ENCODE results near the gene BEAN1. TPM values are rescaled to one million over a fixed set of nuclear protein-coding genes. Genes with fewer than 3 reads are reported as not detected.

Gene BEAN1
- total RNA-seq, 1 experiment from 2014 or later, result 0.61 TPM

GRCh38 chr16:66379571-66379941 is 47.5 kb upstream of the BEAN1 start:
- Histone ChIP-seq H3K27ac (ENCODE audit: low read depth, low read length) (no peak overlapping the region), H3K4me2 (ENCODE audit: low read length) (no peak overlapping the region), H3K4me3 (replicated peaks in 1 of 2; ENCODE audit: low read depth in 1 of 2, low read length in 2 of 2) (no peak overlapping the region), H3K9ac (ENCODE audit: low read length) (no peak overlapping the region), H3K4me1 (ENCODE audit: control insufficient read depth in 1 of 2, insufficient read depth in 2 of 2, low read length in 2 of 2) (peaks cover 23 to 25% of the 10 kb centered on the region in 2 experiments), H3K9me3 (ENCODE audit: control insufficient read depth in 1 of 2, insufficient read depth in 1 of 2, low read depth in 1 of 2, low read length in 2 of 2) (no peaks in the 10 kb centered on the region), H3K36me3 (ENCODE audit: control insufficient read depth in 1 of 2, insufficient read depth in 2 of 2, low read length in 2 of 2) (no peaks in the 10 kb centered on the region), H2AFZ (ENCODE audit: low read depth, low read length, poor library complexity, severe bottlenecking) (no peak overlapping the region), H4K20me1 (ENCODE audit: insufficient read depth) (no peaks in the 10 kb centered on the region), H3K9me2 (ENCODE audit: insufficient read depth) (no peaks in the 10 kb centered on the region), H3K27me3 (ENCODE audit: insufficient read depth, low read length) (no peaks in the 10 kb centered on the region), H3K79me2 (ENCODE audit: insufficient read depth, low read length) (no peaks in the 10 kb centered on the region)
- no TSS peak for BruUV-seq (replicated peaks)
- ChIA-PET POLR2A (no interaction called here), CTCF (no interaction called here), RAD21 (ENCODE audit: low non-redundant PET in 1 of 2, low total read pairs in 2 of 2, uncharacterized antibody in 2 of 2, unreplicated experiment in 2 of 2) (no interaction called here)
- TF ChIP-seq CEBPB (IDR thresholded peaks at IDR 0.05; ENCODE audit: low read depth) (no peak), SP1 (IDR thresholded peaks at IDR 0.05; ENCODE audit: low read depth) (no peak), ZNF274 (IDR thresholded peaks at IDR 0.05; ENCODE audit: low read depth, low read length) (no peak), JUND (IDR thresholded peaks at IDR 0.05) (no peak), CTCF (IDR thresholded peaks at IDR 0.05 in 2 of 3, conservative IDR thresholded peaks at IDR 0.05 in 1 of 3; ENCODE audit: borderline replicate concordance in 1 of 3, insufficient read depth in 1 of 3, low read depth in 2 of 3, low read length in 2 of 3) (no peak), RAD21 (IDR thresholded peaks at IDR 0.05; ENCODE audit: low read depth) (no peak)
- DNase-seq (ENCODE audit: low read depth, low spot score), result no peak
- no peak for ATAC-seq
- intact Hi-C loops (cut with micrococcal nuclease), result no loop called here

- no TSS peak for BruUV-seq (replicated peaks)
- Histone ChIP-seq H3K36me3 (ENCODE audit: control insufficient read depth in 1 of 2, insufficient read depth in 2 of 2, low read length in 2 of 2) (no peaks in the 10 kb centered on the region), H3K9me2 (ENCODE audit: insufficient read depth) (no peaks in the 10 kb centered on the region), H4K20me1 (ENCODE audit: insufficient read depth) (no peaks in the 10 kb centered on the region), H3K9ac (ENCODE audit: low read length) (no peak overlapping the region), H2AFZ (ENCODE audit: low read depth, low read length, poor library complexity, severe bottlenecking) (no peak overlapping the region), H3K4me1 (ENCODE audit: control insufficient read depth in 1 of 2, insufficient read depth in 2 of 2, low read length in 2 of 2) (peaks cover 23 to 25% of the 10 kb centered on the region in 2 experiments), H3K9me3 (ENCODE audit: control insufficient read depth in 1 of 2, insufficient read depth in 1 of 2, low read depth in 1 of 2, low read length in 2 of 2) (no peaks in the 10 kb centered on the region), H3K79me2 (ENCODE audit: insufficient read depth, low read length) (no peaks in the 10 kb centered on the region), H3K4me3 (replicated peaks in 1 of 2; ENCODE audit: low read depth in 1 of 2, low read length in 2 of 2) (no peak overlapping the region), H3K4me2 (ENCODE audit: low read length) (no peak overlapping the region), H3K27me3 (ENCODE audit: insufficient read depth, low read length) (no peaks in the 10 kb centered on the region), H3K27ac (ENCODE audit: low read depth, low read length) (no peak overlapping the region)
- ChIA-PET POLR2A (no interaction called here), CTCF (no interaction called here), RAD21 (ENCODE audit: low non-redundant PET in 1 of 2, low total read pairs in 2 of 2, uncharacterized antibody in 2 of 2, unreplicated experiment in 2 of 2) (no interaction called here)
- DNase-seq (ENCODE audit: low read depth, low spot score) (no peak), ATAC-seq (no peak)
- TF ChIP-seq JUND (IDR thresholded peaks at IDR 0.05) (no peak), ZBTB33 (IDR thresholded peaks at IDR 0.05; ENCODE audit: extremely low read depth, insufficient replicate concordance, low read length) (no peak), TCF7L2 (IDR thresholded peaks at IDR 0.05; ENCODE audit: borderline replicate concordance, extremely low read depth, insufficient read depth, insufficient read length) (no peak), CTCF (IDR thresholded peaks at IDR 0.05 in 2 of 3, conservative IDR thresholded peaks at IDR 0.05 in 1 of 3; ENCODE audit: borderline replicate concordance in 1 of 3, insufficient read depth in 1 of 3, low read depth in 2 of 3, low read length in 2 of 3) (no peak), EZH2 (IDR thresholded peaks at IDR 0.05) (no peak), SRF (IDR thresholded peaks at IDR 0.05; ENCODE audit: low read depth) (no peak), RAD21 (IDR thresholded peaks at IDR 0.05; ENCODE audit: low read depth) (no peak), ATF3 (IDR thresholded peaks at IDR 0.05) (no peak)
- intact Hi-C loops (cut with micrococcal nuclease), result no loop called here
Observed at GRCh38 chr16:66380421-66380820, 46.7 kb upstream of the BEAN1 start.

All from HCT116 (cell line).